Skeletal muscle satellite cell (primary cell): ENCODE results near the gene EXOC1L.

Source experiments
- H3K27me3 ChIP-seq: 2 replicates; pipeline ENCODE4 v1.7.0; 2013; ENCODE audit warnings: low read length; ENCODE audit not compliant: control insufficient read depth, insufficient read depth
- H3K36me3 ChIP-seq: 2 replicates; pipeline ENCODE4 v1.7.0; 2013; ENCODE audit warnings: mild to moderate bottlenecking, control low read depth, low read length; ENCODE audit not compliant: insufficient read depth
- H3K4me1 ChIP-seq: 2 replicates; pipeline ENCODE4 v1.7.0; 2013; ENCODE audit warnings: low read length; ENCODE audit not compliant: control insufficient read depth, insufficient read depth
- H3K4me2 ChIP-seq: 2 replicates; pipeline ENCODE4 v1.7.0; 2013; ENCODE audit warnings: mild to moderate bottlenecking, low read length
- H3K4me3 ChIP-seq: 2 replicates; pipeline ENCODE4 v1.7.0; 2013; ENCODE audit warnings: low read length
- H3K9ac ChIP-seq: 2 replicates; pipeline ENCODE4 v1.7.0; 2013; ENCODE audit warnings: mild to moderate bottlenecking, low read depth, low read length, moderate library complexity
- H3K9me3 ChIP-seq: replicated peaks from 2 replicates; pipeline ENCODE4 v1.7.0; 2013; ENCODE audit warnings: mild to moderate bottlenecking, control low read depth, low read length

The EXOC1L gene

DNA sequence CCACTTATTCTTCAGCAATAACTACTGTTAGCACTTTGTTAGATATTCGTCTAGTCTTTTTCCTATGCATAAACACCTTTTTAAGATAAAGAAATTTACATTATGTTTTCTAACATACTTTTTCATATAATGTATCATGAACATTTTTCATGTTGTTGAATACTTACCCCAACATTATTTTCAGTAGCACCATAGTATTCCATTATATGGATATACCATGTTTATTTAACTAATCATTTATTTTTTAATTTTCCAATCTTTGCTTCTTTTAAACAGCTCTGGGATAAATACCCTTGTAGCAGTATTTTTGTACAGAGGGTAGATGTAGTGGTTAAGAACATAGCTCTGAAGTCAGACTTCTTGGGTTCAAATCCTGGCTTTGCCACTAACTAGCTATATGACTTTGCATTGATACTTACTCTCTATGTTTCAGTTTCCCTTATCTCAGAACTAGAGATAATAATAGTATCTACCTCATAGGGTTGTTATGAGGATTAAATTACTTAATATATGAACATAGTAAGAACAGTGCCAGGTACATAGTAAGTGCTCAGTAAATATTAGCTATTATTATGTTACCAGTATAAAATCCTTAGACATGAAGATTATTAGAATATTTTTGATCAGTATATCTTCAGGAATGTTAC is 45.1 kb downstream of the EXOC1L start:
- Histone ChIP-seq H3K4me1 (peaks cover 29% of the 10 kb centered on the region), H3K27me3 (no peaks in the 10 kb centered on the region), H3K9ac (no peak overlapping the region), H3K4me3 (no peak overlapping the region), H3K9me3 (no peaks in the 10 kb centered on the region), H3K4me2 (peak overlapping the region; percentile 78), H3K36me3 (peaks cover 44% of the 10 kb centered on the region)

DNA sequence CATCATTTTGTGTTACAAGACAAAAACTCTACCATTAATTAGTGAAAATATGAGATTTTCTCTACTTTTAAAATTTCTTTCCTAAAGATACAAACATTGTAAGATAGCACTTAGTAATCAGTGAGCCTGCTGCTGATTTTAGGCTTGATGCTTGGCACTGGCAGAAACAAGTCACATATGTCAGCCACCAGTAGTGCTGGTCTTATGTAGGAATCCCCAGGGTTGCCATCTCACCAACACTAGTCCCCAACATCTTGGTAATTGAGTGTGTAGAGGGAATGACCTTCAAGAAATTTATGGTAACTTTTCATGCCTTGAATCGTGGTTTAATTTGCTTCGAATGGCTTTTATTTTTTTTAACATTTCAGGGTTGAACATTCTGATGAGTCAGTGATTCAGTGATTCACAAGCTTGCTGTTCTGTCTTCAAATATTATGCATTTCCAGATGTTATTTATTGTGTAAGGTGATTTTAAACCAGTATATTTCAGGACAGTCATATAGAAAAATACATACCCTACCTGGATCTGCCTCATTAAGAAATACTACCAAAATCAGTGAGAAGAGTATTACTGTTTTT is 45.7 kb downstream of the EXOC1L start:
- peak overlapping the region; percentile 53 for H3K4me3 ChIP-seq
- H3K4me1 ChIP-seq, result peaks cover 29% of the 10 kb centered on the region
- H3K9ac ChIP-seq, result peak overlapping the region; percentile 47
- peaks cover 41% of the 10 kb centered on the region for H3K36me3 ChIP-seq
- peak overlapping the region; percentile 78 for H3K4me2 ChIP-seq
- no peaks in the 10 kb centered on the region for H3K27me3 ChIP-seq
- H3K9me3 ChIP-seq, result no peaks in the 10 kb centered on the region

- peak overlapping the region; percentile 78 for H3K4me2 ChIP-seq
- peaks cover 29% of the 10 kb centered on the region for H3K4me1 ChIP-seq
- peak overlapping the region; percentile 29 for H3K4me3 ChIP-seq
- H3K36me3 ChIP-seq, result peaks cover 43% of the 10 kb centered on the region
- H3K27me3 ChIP-seq, result no peaks in the 10 kb centered on the region
- H3K9ac ChIP-seq, result peak overlapping the region; percentile 56
- no peaks in the 10 kb centered on the region for H3K9me3 ChIP-seq
Observed at GRCh38 chr4:55866290-55866907, 46.8 kb downstream of the EXOC1L start.

DNA sequence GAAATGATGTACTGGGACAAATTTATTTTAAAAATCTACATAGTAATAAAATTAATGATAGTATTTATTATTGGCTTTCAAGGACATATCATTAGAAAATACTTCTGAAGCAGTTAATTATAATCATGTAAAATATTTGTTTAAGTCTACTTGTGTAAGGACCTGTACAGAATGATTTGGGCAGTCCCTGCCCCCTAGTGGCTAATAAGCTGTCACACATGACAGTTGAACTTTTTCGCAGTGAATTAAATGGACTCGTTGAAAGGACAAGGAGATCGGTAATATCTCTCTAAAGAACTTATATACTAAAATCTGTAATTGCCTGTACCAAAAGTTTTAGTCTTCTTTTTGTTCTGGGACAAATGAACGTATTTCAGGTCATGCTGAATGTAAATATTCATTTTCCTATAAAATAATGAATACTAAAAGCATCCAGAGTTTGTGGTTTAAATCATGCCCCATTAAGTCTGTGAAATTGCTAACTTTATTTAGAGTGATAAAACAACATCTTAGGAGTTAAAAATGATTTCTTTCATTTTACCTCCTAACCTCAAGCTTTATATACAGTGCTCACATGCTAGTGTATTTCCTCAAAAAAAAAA is 47.5 kb downstream of the EXOC1L start:
- H3K4me3 ChIP-seq, result no peak overlapping the region
- peaks cover 47% of the 10 kb centered on the region for H3K36me3 ChIP-seq
- peak overlapping the region; percentile 72 for H3K4me2 ChIP-seq
- H3K9me3 ChIP-seq, result no peaks in the 10 kb centered on the region
- peak overlapping the region; percentile 56 for H3K9ac ChIP-seq
- peaks cover 29% of the 10 kb centered on the region for H3K4me1 ChIP-seq
- H3K27me3 ChIP-seq, result no peaks in the 10 kb centered on the region

DNA sequence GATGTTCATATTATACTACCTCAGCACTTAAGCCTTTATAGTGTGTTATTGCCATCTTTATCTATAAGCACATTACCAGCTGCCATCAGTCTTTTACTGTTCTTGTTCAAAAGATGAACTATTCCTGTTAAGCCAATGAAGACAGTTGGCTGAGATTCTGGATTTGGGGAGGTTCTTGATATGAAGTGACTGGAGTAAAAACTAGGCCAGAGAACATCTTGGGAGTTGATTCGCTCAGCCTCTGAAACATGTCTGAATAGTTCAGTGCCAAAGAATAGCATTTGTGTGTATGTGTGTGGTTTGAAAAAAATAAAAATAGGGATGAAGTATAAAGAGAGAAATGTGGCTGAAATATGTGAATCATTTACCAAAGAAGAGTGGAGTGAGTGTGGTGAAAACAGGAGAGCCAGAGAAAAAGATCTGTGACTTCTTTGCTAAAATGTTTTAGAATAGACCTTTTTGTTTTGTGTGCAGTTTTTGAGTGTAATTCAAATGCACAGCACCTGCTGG is 49.0 kb downstream of the EXOC1L start:
- no peaks in the 10 kb centered on the region for H3K9me3 ChIP-seq

GRCh38 chr4:55871299-55871800 is 51.8 kb downstream of the EXOC1L start:
- no peaks in the 10 kb centered on the region for H3K27me3 ChIP-seq
- no peak overlapping the region for H3K9ac ChIP-seq
- H3K4me1 ChIP-seq, result peaks cover 12% of the 10 kb centered on the region
- no peaks in the 10 kb centered on the region for H3K9me3 ChIP-seq
- peaks cover 63% of the 10 kb centered on the region for H3K36me3 ChIP-seq
- no peak overlapping the region for H3K4me3 ChIP-seq
- no peak overlapping the region for H3K4me2 ChIP-seq

More for the DNA sequence above, 49.0 kb downstream of the EXOC1L start:
- peaks cover 55% of the 10 kb centered on the region for H3K36me3 ChIP-seq
- H3K4me3 ChIP-seq, result no peak overlapping the region
- H3K4me2 ChIP-seq, result no peak overlapping the region
- H3K9ac ChIP-seq, result no peak overlapping the region
- H3K27me3 ChIP-seq, result no peaks in the 10 kb centered on the region
- peaks cover 29% of the 10 kb centered on the region for H3K4me1 ChIP-seq

- H3K9ac ChIP-seq, result no peak overlapping the region
- H3K4me1 ChIP-seq, result no peaks in the 10 kb centered on the region
- no peaks in the 10 kb centered on the region for H3K9me3 ChIP-seq
- H3K4me2 ChIP-seq, result no peak overlapping the region
- H3K4me3 ChIP-seq, result no peak overlapping the region
- H3K27me3 ChIP-seq, result no peaks in the 10 kb centered on the region
- peaks cover 74% of the 10 kb centered on the region for H3K36me3 ChIP-seq
Observed at GRCh38 chr4:55874831-55875230, 55.2 kb downstream of the EXOC1L start.

- peaks cover 71% of the 10 kb centered on the region for H3K36me3 ChIP-seq
- no peak overlapping the region for H3K4me3 ChIP-seq
- no peaks in the 10 kb centered on the region for H3K9me3 ChIP-seq
- no peak overlapping the region for H3K9ac ChIP-seq
- no peaks in the 10 kb centered on the region for H3K4me1 ChIP-seq
- H3K27me3 ChIP-seq, result no peaks in the 10 kb centered on the region
- H3K4me2 ChIP-seq, result no peak overlapping the region
Observed at GRCh38 chr4:55876387-55876786, 56.8 kb downstream of the EXOC1L start.

- Histone ChIP-seq H3K4me3 (no peak overlapping the region), H3K4me2 (no peak overlapping the region), H3K9ac (no peak overlapping the region), H3K4me1 (no peaks in the 10 kb centered on the region), H3K27me3 (no peaks in the 10 kb centered on the region), H3K36me3 (peaks cover 63% of the 10 kb centered on the region), H3K9me3 (no peaks in the 10 kb centered on the region)
Observed at GRCh38 chr4:55879224-55879623, 59.6 kb downstream of the EXOC1L start.

DNA sequence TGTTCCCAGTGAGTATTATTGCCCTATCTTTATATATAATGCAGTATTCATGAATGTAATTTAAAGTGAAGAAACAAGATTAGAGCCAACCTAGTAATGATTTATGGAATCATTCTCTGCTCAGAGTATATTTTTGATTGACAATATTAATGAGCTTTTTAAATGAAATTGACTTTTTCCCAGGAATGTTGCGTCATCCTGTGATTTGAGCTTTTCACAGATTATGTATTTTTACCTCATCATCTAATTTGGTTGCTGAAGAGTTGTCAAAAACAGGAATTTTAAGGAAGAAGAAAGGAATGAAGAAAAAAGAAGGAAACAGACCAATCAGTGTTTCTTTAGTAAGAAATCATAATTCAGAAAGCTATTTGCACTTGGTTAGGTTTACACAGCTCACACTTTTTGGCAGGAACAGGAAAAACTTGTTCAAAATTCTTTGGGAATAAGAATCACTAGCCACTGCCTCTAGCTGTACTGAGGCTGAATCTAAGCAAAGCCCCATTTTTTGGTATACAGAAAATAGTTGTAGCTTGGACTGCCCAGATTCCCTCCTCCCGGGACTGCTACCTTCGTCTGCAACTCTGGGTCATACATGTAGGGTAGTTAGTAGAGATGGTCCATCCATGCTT is 61.2 kb downstream of the EXOC1L start:
- Histone ChIP-seq H3K4me1 (no peaks in the 10 kb centered on the region), H3K36me3 (peaks cover 58% of the 10 kb centered on the region), H3K9ac (no peak overlapping the region), H3K4me2 (no peak overlapping the region), H3K27me3 (no peaks in the 10 kb centered on the region), H3K4me3 (no peak overlapping the region), H3K9me3 (no peaks in the 10 kb centered on the region)
